Measurements from ENCODE around the gene IL16. TPM values are rescaled to one million over a fixed set of nuclear protein-coding genes. Genes with fewer than 3 reads are reported as not detected.
"Not testable (repeated sequence)": the region's sequence is repeated elsewhere in the genome, so short reads cannot be mapped to it uniquely, and the experiment has no call there.

IL16 gene
- total RNA-seq, 2 experiments from 2014 or later = 118 to 144 TPM

DNA sequence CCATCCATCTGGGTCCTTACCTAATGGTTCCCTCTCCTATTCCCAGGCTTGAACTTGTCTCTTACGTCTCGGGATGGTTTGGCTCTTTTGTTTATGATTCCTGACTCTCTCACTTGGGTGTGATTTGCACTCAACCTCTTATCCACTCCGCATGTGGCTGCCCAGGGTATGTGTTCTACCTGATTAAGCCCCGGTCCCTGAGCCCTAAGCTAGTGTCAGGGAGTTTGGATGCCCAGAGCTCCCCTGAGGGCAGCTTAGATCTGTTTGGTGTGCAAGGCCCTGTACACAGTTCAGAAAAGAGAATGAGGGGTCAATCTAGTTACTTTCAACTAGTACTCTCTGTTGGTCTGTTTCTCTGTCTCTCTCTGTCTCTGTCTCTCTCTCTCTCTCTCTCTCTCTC is 143.2 kb downstream of the IL16 start:
- Mint-ChIP-seq H3K27me3 (no peaks in the 10 kb centered on the region), H3K4me1 (peaks cover 17% of the 10 kb centered on the region), H3K27ac (no peak overlapping the region), H3K9me3 (ENCODE audit: low read depth) (no peaks in the 10 kb centered on the region), H3K4me3 (no peak overlapping the region), H3K36me3 (no peaks in the 10 kb centered on the region)
- CTCF ChIA-PET = interaction anchor here (1.1 to 9.7 kb wide), 3 partner anchors 59 to 72 kb away, joined by 3 to 78 read pairs (median 7); no protein-coding TSS in a partner anchor
- DNase-seq (no peak), ATAC-seq (no peak)

DNA sequence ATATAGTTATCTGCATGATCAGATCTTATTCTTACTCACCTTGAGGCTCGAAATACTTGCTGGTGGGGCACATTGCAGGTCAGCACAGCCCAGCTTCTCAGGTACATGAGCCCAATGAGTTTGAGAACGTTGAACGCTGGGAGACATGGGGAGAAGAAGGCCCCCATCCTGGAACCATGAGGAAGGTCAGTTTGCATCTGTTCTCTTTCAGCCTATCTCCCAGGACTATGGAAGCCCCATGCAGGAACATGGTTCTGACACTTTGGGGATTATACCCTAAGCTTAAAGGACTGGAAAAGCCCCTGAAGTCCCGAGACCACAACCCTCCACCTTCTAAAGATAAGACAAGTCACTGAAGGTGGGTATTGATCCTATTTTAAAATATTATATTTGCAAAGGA is 144.7 kb downstream of the IL16 start:
- peaks cover 17% of the 10 kb centered on the region for H3K4me1 Mint-ChIP-seq
- no peaks in the 10 kb centered on the region for H3K9me3 Mint-ChIP-seq (ENCODE audit: low read depth)
- H3K27ac Mint-ChIP-seq = no peak overlapping the region
- CTCF ChIA-PET = interaction anchor here (0.9 to 3.0 kb wide), 3 partner anchors 45 to 75 kb away, joined by 3 to 12 read pairs (median 3); no protein-coding TSS in a partner anchor
- no peaks in the 10 kb centered on the region for H3K36me3 Mint-ChIP-seq
- no peak overlapping the region for H3K4me3 Mint-ChIP-seq
- H3K27me3 Mint-ChIP-seq = no peaks in the 10 kb centered on the region
- no peak for ATAC-seq
- DNase-seq = no peak

DNA sequence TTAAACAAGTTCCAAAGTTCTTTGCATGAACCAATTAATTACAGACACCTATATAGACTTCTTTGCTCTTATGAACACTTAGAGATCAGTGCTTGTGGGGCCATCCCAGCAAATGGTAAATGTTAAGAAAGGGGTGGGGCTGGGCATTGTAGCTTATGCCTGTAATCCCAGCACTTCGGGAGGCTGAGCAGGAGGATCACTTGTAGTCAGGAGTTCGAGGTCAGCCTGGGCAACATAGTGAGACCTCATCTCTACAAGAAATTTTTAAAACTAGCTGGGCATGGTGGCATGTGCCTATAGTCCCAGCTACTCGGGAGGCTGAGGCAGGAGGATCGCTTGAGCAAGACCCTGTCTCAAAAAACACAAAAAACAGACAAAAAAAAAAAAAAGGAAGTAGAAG is 146.7 kb downstream of the IL16 start:
- no peak for DNase-seq

DNA sequence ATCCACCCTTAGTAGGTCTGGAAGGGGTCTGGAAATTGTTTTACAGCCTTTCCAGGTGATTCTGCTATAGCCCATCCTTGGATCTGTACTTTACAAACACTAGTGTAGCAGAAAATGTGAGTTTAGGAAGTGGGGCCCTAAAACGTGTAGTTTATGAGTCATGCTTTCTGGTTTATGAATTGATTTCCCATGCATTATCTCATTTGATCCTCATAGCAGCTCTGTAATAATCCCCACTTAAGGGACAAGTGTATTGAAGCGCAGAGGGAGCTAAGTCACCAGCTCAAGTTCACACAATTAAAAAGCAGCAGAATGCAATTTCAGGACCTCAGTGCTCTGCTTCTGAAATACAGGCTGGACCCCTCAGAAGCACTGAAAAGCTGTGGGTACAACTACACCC is 149.9 kb downstream of the IL16 start:
- Mint-ChIP-seq H3K4me3 (no peak overlapping the region), H3K4me1 (peaks cover 3% of the 10 kb centered on the region), H3K27me3 (peaks cover 8% of the 10 kb centered on the region), H3K9me3 (ENCODE audit: low read depth) (no peaks in the 10 kb centered on the region), H3K27ac (no peak overlapping the region), H3K36me3 (no peaks in the 10 kb centered on the region)
- ATAC-seq (no peak), DNase-seq (no peak)
- CTCF ChIA-PET = interaction anchor here (1.0 to 3.0 kb wide), 2 partner anchors 61 to 81 kb away, joined by 3 to 7 read pairs; no protein-coding TSS in a partner anchor

More for the DNA sequence above, 146.7 kb downstream of the IL16 start:
- peaks cover 7% of the 10 kb centered on the region for H3K4me1 Mint-ChIP-seq
- H3K36me3 Mint-ChIP-seq = no peaks in the 10 kb centered on the region
- H3K27ac Mint-ChIP-seq = no peak overlapping the region
- H3K9me3 Mint-ChIP-seq (ENCODE audit: low read depth) = no peaks in the 10 kb centered on the region
- no peak overlapping the region for H3K4me3 Mint-ChIP-seq
- peaks cover 6% of the 10 kb centered on the region for H3K27me3 Mint-ChIP-seq
- no peak for ATAC-seq
- CTCF ChIA-PET = interaction anchor here (3.0 kb wide), 1 partner anchor 77 kb away, joined by 12 read pairs; no protein-coding TSS in a partner anchor

DNA sequence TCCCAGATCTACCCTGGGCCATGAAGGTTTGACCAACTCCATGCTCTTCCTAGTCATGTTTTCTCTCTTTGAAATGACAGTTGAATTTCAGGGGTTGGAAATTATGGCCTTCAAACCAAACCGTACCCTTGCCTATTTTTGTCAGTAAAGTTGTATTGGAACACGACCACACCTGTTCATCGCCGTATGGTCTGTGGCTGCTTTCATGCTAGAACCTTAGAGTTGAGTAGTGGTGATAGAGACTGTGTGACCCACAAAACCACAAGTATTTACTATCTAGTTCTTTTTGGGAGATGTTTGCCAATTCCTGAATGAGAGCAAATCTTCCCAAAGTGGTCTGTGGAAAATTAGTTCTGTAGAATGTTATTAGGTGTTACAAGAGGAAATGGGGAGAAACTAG is 151.2 kb downstream of the IL16 start:
- ATAC-seq (no peak), DNase-seq (no peak)
- no peaks in the 10 kb centered on the region for H3K36me3 Mint-ChIP-seq
- no peak overlapping the region for H3K27ac Mint-ChIP-seq
- H3K4me1 Mint-ChIP-seq = peaks cover 3% of the 10 kb centered on the region
- H3K9me3 Mint-ChIP-seq (ENCODE audit: low read depth) = no peaks in the 10 kb centered on the region
- CTCF ChIA-PET = no interaction called here
- peaks cover 8% of the 10 kb centered on the region for H3K27me3 Mint-ChIP-seq
- no peak overlapping the region for H3K4me3 Mint-ChIP-seq

DNA sequence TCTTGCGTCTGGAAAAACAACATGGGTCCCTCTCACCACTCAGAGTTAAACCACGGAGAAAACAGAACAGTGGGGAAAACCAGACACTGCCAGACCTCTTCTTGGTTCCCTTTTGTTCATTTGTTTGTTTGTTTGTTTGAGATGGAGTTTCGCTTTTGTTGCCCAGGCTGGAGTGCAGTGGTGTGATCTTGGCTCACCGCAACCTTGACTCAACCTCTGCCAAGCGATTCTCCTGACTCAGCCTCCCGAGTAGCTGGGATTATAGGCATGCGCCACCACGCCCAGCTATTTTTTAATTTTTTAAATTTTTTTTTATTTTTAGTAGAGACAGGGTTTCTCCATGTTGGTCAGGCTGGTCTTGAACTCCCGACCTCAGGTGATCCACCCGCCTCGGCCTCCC is 152.0 kb downstream of the IL16 start:
- DNase-seq; H3K27me3 Mint-ChIP-seq; H3K4me3 Mint-ChIP-seq; H3K27ac Mint-ChIP-seq; H3K36me3 Mint-ChIP-seq; H3K4me1 Mint-ChIP-seq; H3K9me3 Mint-ChIP-seq (ENCODE audit: low read depth); ATAC-seq; CTCF ChIA-PET: not testable (repeated sequence)

DNA sequence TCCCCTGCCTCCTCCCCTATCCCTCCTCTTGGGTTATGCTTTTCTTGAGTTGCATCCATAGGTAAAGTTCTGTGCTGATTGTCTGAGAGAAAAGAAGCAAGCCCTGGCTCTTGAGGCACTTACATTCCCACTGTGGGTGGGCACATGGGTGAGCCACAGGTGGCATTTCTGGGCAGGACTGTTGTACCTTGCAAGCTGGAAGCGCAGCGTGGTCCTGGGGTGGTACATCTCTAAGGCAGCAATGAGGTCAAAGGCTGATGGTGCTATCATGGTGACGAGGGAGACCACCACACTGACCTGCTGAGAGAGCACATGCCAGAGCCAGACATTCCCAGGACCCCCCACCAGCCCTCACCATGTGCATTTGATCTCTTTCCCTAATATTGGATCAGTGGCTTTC is 152.6 kb downstream of the IL16 start:
- no peak for ATAC-seq
- DNase-seq = no peak
- Mint-ChIP-seq H3K36me3 (no peaks in the 10 kb centered on the region), H3K4me3 (no peak overlapping the region), H3K9me3 (ENCODE audit: low read depth) (no peaks in the 10 kb centered on the region), H3K4me1 (peaks cover 3% of the 10 kb centered on the region), H3K27ac (no peak overlapping the region), H3K27me3 (peaks cover 8% of the 10 kb centered on the region)
- CTCF ChIA-PET = no interaction called here

DNA sequence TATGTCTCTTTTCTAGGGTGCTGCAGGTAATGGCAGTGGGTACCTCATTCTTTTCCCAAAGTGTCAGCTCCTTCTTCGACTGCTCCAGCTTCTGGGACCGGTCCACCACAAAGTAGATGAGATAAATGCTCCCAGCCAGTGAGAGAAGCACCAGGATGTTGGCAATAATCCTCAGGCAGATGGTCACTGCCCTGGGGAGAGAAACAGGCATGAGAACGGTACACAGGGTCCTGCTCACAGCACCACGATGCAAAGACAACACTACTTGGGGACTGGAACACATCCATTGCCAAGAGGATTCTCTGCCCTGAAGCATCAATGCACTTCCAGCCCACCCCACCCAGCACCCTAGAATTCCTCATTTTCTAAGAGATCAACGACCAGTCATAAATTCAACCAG is 155.0 kb downstream of the IL16 start:
- Mint-ChIP-seq H3K4me1 (peaks cover under 1% of the 10 kb centered on the region), H3K27ac (no peak overlapping the region), H3K9me3 (ENCODE audit: low read depth) (no peaks in the 10 kb centered on the region), H3K4me3 (no peak overlapping the region), H3K36me3 (no peaks in the 10 kb centered on the region), H3K27me3 (peaks cover 11% of the 10 kb centered on the region)
- DNase-seq (no peak), ATAC-seq (no peak)
- CTCF ChIA-PET = no interaction called here

DNA sequence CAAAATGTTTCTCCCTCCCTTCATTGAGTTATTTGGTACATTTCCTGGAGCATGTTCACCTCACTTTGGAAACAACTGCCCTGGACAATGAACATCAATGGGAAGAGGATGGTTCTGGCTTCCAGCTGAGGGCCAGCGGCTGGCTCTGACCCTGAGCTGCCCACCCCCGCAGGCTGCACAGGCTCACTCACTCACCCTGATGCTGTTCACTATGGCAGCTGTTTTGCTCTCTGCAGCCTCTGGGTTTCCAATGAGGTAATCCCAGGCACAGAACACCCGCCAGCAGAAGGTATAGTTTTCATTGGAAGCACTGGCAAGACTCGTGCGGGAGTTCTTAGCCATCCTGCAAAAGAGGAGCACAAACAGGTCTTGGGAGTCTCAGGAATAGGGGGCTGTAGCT is 159.6 kb downstream of the IL16 start:
- CTCF ChIA-PET = no interaction called here
- ATAC-seq (no peak), DNase-seq (no peak)
- Mint-ChIP-seq H3K36me3 (no peaks in the 10 kb centered on the region), H3K27me3 (peaks cover 3% of the 10 kb centered on the region), H3K27ac (no peak overlapping the region), H3K4me3 (no peak overlapping the region), H3K9me3 (ENCODE audit: low read depth) (no peaks in the 10 kb centered on the region), H3K4me1 (no peaks in the 10 kb centered on the region)

DNA sequence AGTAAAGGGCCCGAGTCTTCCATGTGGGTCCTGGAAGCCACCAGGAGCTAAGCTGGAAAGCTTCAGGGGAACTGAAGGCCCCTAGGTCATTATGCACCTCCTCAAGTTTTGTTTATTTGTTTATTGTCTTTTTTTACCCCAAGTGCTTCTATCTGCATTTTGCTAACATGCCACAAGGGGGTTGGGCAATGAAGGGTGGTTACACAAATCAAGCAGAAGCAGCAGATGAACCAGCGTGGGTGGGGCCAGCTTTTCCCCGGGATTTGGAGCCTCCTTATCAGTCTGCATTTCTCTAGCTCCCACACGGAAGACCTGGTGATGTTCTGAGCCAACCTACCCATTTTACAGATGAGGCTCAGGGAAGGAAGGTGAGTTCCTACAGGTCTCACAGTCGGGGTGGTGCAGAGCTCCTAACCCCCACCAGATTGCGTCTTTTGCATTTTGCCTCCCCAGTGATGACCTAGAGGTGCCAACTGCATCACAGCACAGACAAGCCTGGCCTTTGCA is 160.6 kb downstream of the IL16 start:
- H3K4me3 Mint-ChIP-seq = no peak overlapping the region
- ATAC-seq = no peak
- CTCF ChIA-PET = interaction anchor here (1.0 to 1.6 kb wide), 2 partner anchors 82 to 91 kb away, joined by 4 to 6 read pairs; no protein-coding TSS in a partner anchor
- no peaks in the 10 kb centered on the region for H3K36me3 Mint-ChIP-seq
- no peaks in the 10 kb centered on the region for H3K9me3 Mint-ChIP-seq (ENCODE audit: low read depth)
- H3K27ac Mint-ChIP-seq = no peak overlapping the region
- H3K4me1 Mint-ChIP-seq = no peaks in the 10 kb centered on the region
- DNase-seq = no peak
- H3K27me3 Mint-ChIP-seq = peaks cover 3% of the 10 kb centered on the region

DNA sequence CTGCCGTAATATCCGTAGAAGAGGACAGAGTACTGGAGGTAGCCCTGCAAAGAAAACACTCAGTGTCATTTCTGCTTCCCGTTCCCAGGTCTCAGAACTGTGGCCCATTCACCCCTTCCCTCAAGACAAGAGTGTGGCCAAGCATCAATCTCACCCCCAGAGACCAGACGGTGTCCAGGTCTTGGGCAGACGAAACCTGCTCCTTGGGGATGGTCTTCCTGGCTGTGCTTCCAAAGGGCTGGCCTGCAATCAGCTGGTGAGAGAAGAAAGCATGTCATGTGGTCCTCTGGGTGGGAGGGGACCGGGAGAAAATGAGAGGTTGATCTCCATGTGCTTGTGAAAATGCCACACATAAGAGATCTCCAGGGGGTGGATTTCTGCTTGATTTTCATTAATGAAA is 161.6 kb downstream of the IL16 start:
- H3K4me1 Mint-ChIP-seq = no peaks in the 10 kb centered on the region
- peaks cover 3% of the 10 kb centered on the region for H3K27me3 Mint-ChIP-seq
- DNase-seq (no peak), ATAC-seq (no peak)
- CTCF ChIA-PET = interaction anchor here (1.0 to 1.6 kb wide), 2 partner anchors 83 to 92 kb away, joined by 4 to 6 read pairs; no protein-coding TSS in a partner anchor
- H3K27ac Mint-ChIP-seq = no peak overlapping the region
- no peak overlapping the region for H3K4me3 Mint-ChIP-seq
- no peaks in the 10 kb centered on the region for H3K9me3 Mint-ChIP-seq (ENCODE audit: low read depth)
- no peaks in the 10 kb centered on the region for H3K36me3 Mint-ChIP-seq

DNA sequence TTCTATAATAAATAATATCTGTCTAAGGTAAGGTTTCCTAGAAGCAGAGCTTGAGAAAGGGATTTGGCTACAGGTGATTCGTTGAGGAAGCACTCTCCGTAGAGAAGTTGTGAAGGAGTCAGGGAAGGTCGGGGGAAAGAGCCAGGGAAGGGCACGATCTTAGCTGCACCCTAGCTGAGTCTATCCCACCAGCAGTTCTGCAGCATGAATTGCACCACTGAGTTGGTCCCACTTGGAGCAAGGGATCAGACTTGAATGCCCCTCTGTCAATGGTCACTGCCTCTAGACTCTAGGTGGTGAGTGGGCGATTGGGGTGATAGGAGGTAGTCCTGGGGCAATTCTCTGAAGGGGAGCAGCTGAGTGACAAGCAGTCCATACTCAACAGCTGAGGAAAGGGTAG is 163.8 kb downstream of the IL16 start:
- CTCF ChIA-PET = interaction anchor here (0.6 kb wide), 1 partner anchor 276 kb away, joined by 3 read pairs; no protein-coding TSS in a partner anchor
- Mint-ChIP-seq H3K9me3 (ENCODE audit: low read depth) (no peaks in the 10 kb centered on the region), H3K4me3 (no peak overlapping the region), H3K36me3 (no peaks in the 10 kb centered on the region), H3K4me1 (no peaks in the 10 kb centered on the region), H3K27ac (no peak overlapping the region), H3K27me3 (peaks cover under 1% of the 10 kb centered on the region)
- no peak for ATAC-seq
- no peak for DNase-seq

DNA sequence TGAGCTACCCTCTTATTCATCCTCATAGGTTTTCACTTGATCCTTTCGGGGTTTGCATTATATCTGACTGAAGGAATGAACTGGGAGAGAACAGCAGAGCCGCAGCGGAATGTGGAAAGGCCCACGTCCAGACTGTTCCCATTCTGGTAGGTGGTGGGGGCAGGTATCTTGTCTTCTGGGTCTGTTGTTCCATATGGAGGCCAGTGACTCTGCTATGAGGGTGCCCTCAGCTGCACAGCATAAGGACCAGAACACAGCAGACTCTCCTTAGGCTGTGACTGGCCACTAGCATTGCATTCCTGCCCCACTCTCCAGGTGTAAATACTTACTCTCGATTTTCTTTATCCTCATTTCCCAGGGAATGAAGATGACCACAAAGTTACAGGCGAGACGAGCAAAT is 165.2 kb downstream of the IL16 start:
- Mint-ChIP-seq H3K4me3 (no peak overlapping the region), H3K27ac (no peak overlapping the region), H3K9me3 (ENCODE audit: low read depth) (no peaks in the 10 kb centered on the region), H3K27me3 (no peaks in the 10 kb centered on the region), H3K36me3 (no peaks in the 10 kb centered on the region), H3K4me1 (no peaks in the 10 kb centered on the region)
- DNase-seq = no peak
- CTCF ChIA-PET = interaction anchor here (1.1 kb wide), 1 partner anchor 96 kb away, joined by 4 read pairs; no protein-coding TSS in a partner anchor
- no peak for ATAC-seq

DNA sequence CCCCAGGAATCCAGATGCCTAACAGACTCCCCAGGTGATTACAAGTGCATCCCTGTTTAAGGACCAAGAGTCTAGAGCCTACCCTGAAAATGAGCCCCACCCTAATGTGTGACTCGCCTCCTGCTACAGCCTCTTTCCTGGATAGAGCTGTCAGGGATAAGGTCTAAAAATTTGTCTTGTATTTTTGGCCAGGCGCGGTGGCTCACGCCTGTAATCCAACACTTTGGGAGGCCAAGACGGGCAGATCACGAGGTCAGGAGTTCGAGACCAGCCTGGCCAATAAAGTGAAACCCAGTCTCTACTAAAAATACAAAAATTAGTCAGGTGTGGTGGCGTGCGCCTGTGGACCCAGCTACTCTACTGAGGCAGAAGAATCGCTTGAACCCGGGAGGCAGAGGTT is 166.1 kb downstream of the IL16 start:
- Mint-ChIP-seq H3K4me1 (no peaks in the 10 kb centered on the region), H3K9me3 (ENCODE audit: low read depth) (no peaks in the 10 kb centered on the region), H3K27me3 (no peaks in the 10 kb centered on the region), H3K27ac (no peak overlapping the region), H3K36me3 (no peaks in the 10 kb centered on the region), H3K4me3 (no peak overlapping the region)
- DNase-seq (no peak), ATAC-seq (no peak)
- CTCF ChIA-PET = no interaction called here
